ENCODE data around the gene FANCC.

FANCC gene

GRCh38 chr9:95085861-95086563 lies 231.5 kb downstream of the FANCC start:
- no peak overlapping the region for H3K4me3 ChIP-seq (ENCODE audit: low read length)
- H3K36me3 ChIP-seq (ENCODE audit: insufficient read depth, low read length): peaks cover 28% of the 10 kb centered on the region

GRCh38 chr9:95085036-95085770 lies 232.3 kb downstream of the FANCC start:
- Histone ChIP-seq H3K9me3 (ENCODE audit: low read length) (no peaks in the 10 kb centered on the region), H3K27me3 (ENCODE audit: insufficient read depth, low read length) (no peaks in the 10 kb centered on the region), H3K4me1 (ENCODE audit: insufficient read depth, low read length) (peaks cover 10% of the 10 kb centered on the region), H3K4me3 (ENCODE audit: low read length) (no peak overlapping the region), H3K36me3 (ENCODE audit: insufficient read depth, low read length) (peaks cover 28% of the 10 kb centered on the region), H2AFZ (ENCODE audit: low read depth, low read length) (no peak overlapping the region)

More at GRCh38 chr9:95085861-95086563, 231.5 kb downstream of the FANCC start:
- Histone ChIP-seq H3K4me1 (ENCODE audit: insufficient read depth, low read length) (peaks cover 15% of the 10 kb centered on the region), H2AFZ (ENCODE audit: low read depth, low read length) (no peak overlapping the region), H3K27me3 (ENCODE audit: insufficient read depth, low read length) (no peaks in the 10 kb centered on the region), H3K9me3 (ENCODE audit: low read length) (no peaks in the 10 kb centered on the region)

DNA sequence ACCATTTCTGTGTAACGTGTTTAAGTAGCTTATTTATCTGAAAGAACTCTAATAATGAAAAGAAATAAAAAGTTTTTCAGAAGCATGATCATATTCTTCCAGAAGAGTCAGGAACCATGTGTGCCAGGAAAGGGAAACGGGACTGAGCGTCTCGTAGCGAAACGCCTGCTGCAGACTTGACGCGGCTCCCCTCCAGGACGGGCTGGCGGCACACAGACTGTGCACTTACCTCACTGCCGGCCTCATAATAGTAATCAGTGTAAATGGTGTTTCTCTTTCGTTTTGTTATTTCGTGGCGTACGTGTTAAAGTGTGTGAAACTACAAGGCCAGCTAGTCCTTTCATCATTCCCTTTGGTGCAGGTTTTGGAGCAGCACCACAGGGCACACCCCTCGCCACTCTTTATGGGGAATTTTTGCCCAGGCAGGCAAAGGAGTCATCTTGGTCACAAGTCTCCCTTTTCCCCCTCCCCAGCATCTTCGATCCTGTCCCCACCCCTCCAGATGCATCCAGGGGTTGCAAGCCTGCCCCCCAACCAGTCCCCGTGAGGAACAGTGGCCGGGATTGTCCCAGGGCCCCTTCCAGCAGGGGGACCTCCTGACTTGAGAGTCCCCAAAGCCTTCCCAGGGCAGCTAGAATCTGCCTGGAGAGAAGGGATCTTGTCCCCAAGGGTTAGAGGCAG lies 233.1 kb downstream of the FANCC start:
- H3K27me3 ChIP-seq (ENCODE audit: insufficient read depth, low read length): no peaks in the 10 kb centered on the region
- H3K4me3 ChIP-seq (ENCODE audit: low read length): no peak overlapping the region
- no peaks in the 10 kb centered on the region for H3K9me3 ChIP-seq (ENCODE audit: low read length)
- H3K4me1 ChIP-seq (ENCODE audit: insufficient read depth, low read length): peaks cover 10% of the 10 kb centered on the region
- peaks cover 28% of the 10 kb centered on the region for H3K36me3 ChIP-seq (ENCODE audit: insufficient read depth, low read length)
- H2AFZ ChIP-seq (ENCODE audit: low read depth, low read length): no peak overlapping the region

DNA sequence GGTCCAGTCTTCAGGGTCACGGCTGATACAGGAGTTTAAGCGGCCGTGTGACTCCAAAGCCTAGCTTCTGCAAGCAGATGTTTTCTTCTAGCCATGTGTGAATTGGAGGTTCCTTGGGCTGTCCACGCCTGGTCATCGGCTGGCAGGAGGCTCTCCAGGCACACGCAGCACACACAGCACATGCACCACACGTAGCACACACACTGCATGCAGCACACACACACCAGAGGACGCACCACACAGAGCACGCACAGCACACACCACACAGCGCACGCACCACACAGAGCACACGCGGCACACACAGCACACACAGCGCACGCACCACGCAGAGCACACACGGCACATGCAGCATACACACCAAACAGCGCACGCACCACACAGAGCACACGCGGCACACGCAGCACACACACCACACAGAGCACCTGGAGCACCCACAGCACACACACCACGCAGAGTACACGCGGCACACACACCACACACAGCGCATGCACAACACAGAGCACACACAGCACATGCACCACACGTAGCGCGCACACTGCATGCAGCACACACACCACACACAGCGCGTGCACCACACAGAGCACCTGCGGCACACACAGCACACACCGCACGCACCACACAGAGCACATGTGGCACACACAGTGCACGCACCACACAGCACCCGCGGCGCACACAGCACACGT lies 234.3 kb downstream of the FANCC start:
- no peak overlapping the region for H3K4me3 ChIP-seq (ENCODE audit: low read length)
- H3K9me3 ChIP-seq (ENCODE audit: low read length): no peaks in the 10 kb centered on the region
- H3K27me3 ChIP-seq (ENCODE audit: insufficient read depth, low read length): no peaks in the 10 kb centered on the region
- H3K4me1 ChIP-seq (ENCODE audit: insufficient read depth, low read length): peaks cover 10% of the 10 kb centered on the region
- H3K36me3 ChIP-seq (ENCODE audit: insufficient read depth, low read length): peaks cover 28% of the 10 kb centered on the region
- H2AFZ ChIP-seq (ENCODE audit: low read depth, low read length): no peak overlapping the region

DNA sequence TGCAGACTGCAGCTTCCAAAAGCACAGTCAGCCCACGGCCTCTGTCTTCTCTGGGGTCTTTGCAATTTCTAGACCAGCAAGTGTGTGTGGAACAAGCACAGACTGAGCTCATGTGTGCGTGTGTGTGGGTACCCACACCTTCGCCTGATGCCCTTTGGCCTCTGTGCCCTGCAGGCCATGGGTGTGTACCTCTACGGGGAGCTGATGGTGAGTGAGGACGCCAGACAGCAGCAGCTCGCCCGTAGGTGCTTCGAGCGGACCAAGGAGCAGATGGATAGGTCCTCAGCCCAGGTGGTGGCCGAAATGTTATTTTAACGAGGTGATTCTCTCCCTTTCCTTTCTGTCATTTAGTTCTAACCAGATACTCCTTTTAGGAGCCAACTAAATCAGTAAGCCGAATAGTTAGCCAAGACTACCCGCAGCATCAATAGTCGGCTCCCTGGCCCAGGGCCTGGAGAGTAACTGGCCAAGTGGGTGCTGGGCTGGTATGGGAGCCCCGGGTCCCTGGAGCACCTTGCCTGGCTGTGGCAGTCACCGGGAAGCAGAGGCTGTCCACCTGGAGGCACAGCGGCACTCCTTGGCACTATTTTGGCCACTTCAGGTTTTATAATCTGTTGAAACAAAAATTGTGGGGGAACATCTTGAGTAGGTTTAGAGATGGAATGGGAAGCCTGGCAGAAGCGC lies 235.0 kb downstream of the FANCC start:
- peaks cover 10% of the 10 kb centered on the region for H3K4me1 ChIP-seq (ENCODE audit: insufficient read depth, low read length)
- peaks cover 28% of the 10 kb centered on the region for H3K36me3 ChIP-seq (ENCODE audit: insufficient read depth, low read length)

DNA sequence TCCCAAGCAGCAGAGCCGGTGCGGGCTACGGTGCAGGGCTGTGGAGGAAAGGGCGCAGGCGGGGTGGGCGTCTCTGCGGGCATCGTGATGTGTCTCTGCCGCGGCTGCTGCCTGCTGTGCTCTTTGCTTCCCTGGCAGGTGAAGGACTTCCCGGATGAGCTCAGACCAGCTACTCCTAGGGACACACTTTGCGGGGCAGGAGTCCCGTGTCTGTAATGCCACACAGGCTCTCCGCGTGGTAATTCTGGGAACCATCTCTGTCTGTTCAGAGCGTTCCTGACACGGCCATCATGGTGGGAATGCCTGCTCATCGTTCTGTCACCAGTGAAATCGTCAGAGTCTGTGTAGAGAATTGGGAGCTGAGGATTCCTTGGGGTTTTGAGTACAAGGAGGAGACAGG lies 235.5 kb downstream of the FANCC start:
- Histone ChIP-seq H3K4me1 (ENCODE audit: insufficient read depth, low read length) (peaks cover 10% of the 10 kb centered on the region), H3K4me3 (ENCODE audit: low read length) (no peak overlapping the region), H3K9me3 (ENCODE audit: low read length) (no peaks in the 10 kb centered on the region), H2AFZ (ENCODE audit: low read depth, low read length) (no peak overlapping the region), H3K27me3 (ENCODE audit: insufficient read depth, low read length) (no peaks in the 10 kb centered on the region), H3K36me3 (ENCODE audit: insufficient read depth, low read length) (peaks cover 28% of the 10 kb centered on the region)

More for the DNA sequence above, 235.0 kb downstream of the FANCC start:
- Histone ChIP-seq H3K4me3 (ENCODE audit: low read length) (no peak overlapping the region), H2AFZ (ENCODE audit: low read depth, low read length) (no peak overlapping the region), H3K9me3 (ENCODE audit: low read length) (no peaks in the 10 kb centered on the region), H3K27me3 (ENCODE audit: insufficient read depth, low read length) (no peaks in the 10 kb centered on the region)

GRCh38 chr9:95080961-95081647 lies 236.4 kb downstream of the FANCC start:
- H3K27me3 ChIP-seq (ENCODE audit: insufficient read depth, low read length): no peaks in the 10 kb centered on the region
- peaks cover 22% of the 10 kb centered on the region for H3K36me3 ChIP-seq (ENCODE audit: insufficient read depth, low read length)
- peaks cover 10% of the 10 kb centered on the region for H3K4me1 ChIP-seq (ENCODE audit: insufficient read depth, low read length)

GRCh38 chr9:95079461-95079860 lies 238.0 kb downstream of the FANCC start:
- Histone ChIP-seq H3K9me3 (ENCODE audit: low read length) (no peaks in the 10 kb centered on the region), H3K4me3 (ENCODE audit: low read length) (no peak overlapping the region), H2AFZ (ENCODE audit: low read depth, low read length) (no peak overlapping the region), H3K36me3 (ENCODE audit: insufficient read depth, low read length) (peaks cover 25% of the 10 kb centered on the region), H3K27me3 (ENCODE audit: insufficient read depth, low read length) (no peaks in the 10 kb centered on the region), H3K4me1 (ENCODE audit: insufficient read depth, low read length) (peaks cover 10% of the 10 kb centered on the region)

More at GRCh38 chr9:95080961-95081647, 236.4 kb downstream of the FANCC start:
- no peak overlapping the region for H2AFZ ChIP-seq (ENCODE audit: low read depth, low read length)
- H3K4me3 ChIP-seq (ENCODE audit: low read length): no peak overlapping the region
- H3K9me3 ChIP-seq (ENCODE audit: low read length): no peaks in the 10 kb centered on the region

- no peak overlapping the region for H3K4me3 ChIP-seq (ENCODE audit: low read length)
- no peaks in the 10 kb centered on the region for H3K9me3 ChIP-seq (ENCODE audit: low read length)
- peaks cover 21% of the 10 kb centered on the region for H3K36me3 ChIP-seq (ENCODE audit: insufficient read depth, low read length)
- H2AFZ ChIP-seq (ENCODE audit: low read depth, low read length): no peak overlapping the region
- no peaks in the 10 kb centered on the region for H3K27me3 ChIP-seq (ENCODE audit: insufficient read depth, low read length)
- peaks cover 10% of the 10 kb centered on the region for H3K4me1 ChIP-seq (ENCODE audit: insufficient read depth, low read length)
Measured at GRCh38 chr9:95078939-95079338, 238.6 kb downstream of the FANCC start.

DNA sequence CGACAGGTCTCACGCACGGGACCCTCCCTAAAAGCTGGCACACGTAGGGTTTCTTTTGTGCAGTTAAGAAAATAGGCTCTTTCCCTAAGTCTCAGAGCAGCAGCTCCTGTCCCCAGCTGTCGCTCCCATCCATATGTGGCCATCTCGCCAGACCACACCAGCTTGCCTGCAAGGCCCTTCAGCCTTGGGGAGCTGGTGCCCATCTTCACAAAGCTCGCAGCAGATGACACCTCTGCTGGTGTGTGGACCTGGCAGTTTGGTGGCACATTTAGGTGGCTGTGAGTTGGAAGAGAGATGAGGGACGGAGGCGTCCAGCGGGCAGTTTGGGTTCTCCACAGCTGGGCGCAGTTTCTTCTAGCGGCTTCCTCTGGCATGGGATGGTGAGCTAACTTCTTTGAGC lies 239.0 kb downstream of the FANCC start:
- Histone ChIP-seq H3K9me3 (ENCODE audit: low read length) (no peaks in the 10 kb centered on the region), H3K36me3 (ENCODE audit: insufficient read depth, low read length) (peaks cover 18% of the 10 kb centered on the region), H3K4me1 (ENCODE audit: insufficient read depth, low read length) (peaks cover 10% of the 10 kb centered on the region)

GRCh38 chr9:95077766-95078370 lies 239.6 kb downstream of the FANCC start:
- no peaks in the 10 kb centered on the region for H3K9me3 ChIP-seq (ENCODE audit: low read length)
- no peaks in the 10 kb centered on the region for H3K27me3 ChIP-seq (ENCODE audit: insufficient read depth, low read length)
- H3K36me3 ChIP-seq (ENCODE audit: insufficient read depth, low read length): peaks cover 12% of the 10 kb centered on the region
- no peak overlapping the region for H2AFZ ChIP-seq (ENCODE audit: low read depth, low read length)
- H3K4me1 ChIP-seq (ENCODE audit: insufficient read depth, low read length): peaks cover 10% of the 10 kb centered on the region
- H3K4me3 ChIP-seq (ENCODE audit: low read length): no peak overlapping the region

More for the DNA sequence above, 239.0 kb downstream of the FANCC start:
- H3K27me3 ChIP-seq (ENCODE audit: insufficient read depth, low read length): no peaks in the 10 kb centered on the region
- no peak overlapping the region for H3K4me3 ChIP-seq (ENCODE audit: low read length)
- no peak overlapping the region for H2AFZ ChIP-seq (ENCODE audit: low read depth, low read length)
